HepG2 (cell line): ENCODE data around the gene CLASP1. TPM values are rescaled to one million over a fixed set of nuclear protein-coding genes. Genes with fewer than 3 reads are reported as not detected.

Experiments
- ASH2L ChIP-seq: fragments of 300-600, 200-600 bp; sonication (generic); IDR thresholded peaks from 2 replicates; pipeline ENCODE4 v1.7.0; 2017; ENCODE audit warnings: low read depth, mild to moderate bottlenecking, moderate library complexity, mixed read lengths, low read length; ENCODE audit not compliant: insufficient read length
- CBX2 ChIP-seq, 2 experiments: fragments of 200-600 bp in 1 of 2; sonication (generic); formaldehyde crosslinking in 1 of 2; IDR thresholded peaks; 2 replicates each; pipeline versions ENCODE4 v1.7.0 to v1.8.1; 2018 to 2022; ENCODE audit warnings: low read depth in 2 of 2, low read length in 1 of 2, mild to moderate bottlenecking in 1 of 2, missing genetic modification reagents in 1 of 2
- EZH2 ChIP-seq: conservative IDR thresholded peaks from 2 replicates; pipeline ENCODE4 v1.6.1; 2012; ENCODE audit warnings: mild to moderate bottlenecking, low read depth, low read length, moderate library complexity
- GABPA ChIP-seq, 2 experiments: IDR thresholded peaks; 2 replicates each; pipeline ENCODE4 v1.6.1; 2011 to 2016; ENCODE audit warnings: low read depth in 2 of 2, low read length in 1 of 2, missing biosample characterization in 1 of 2, missing genetic modification characterization in 1 of 2
- HMGXB3 ChIP-seq: sonication (generic); formaldehyde crosslinking; IDR thresholded peaks from 2 replicates; pipeline ENCODE4 v1.4.0; 2020; ENCODE audit warnings: missing genetic modification reagents, borderline replicate concordance
- IKZF5 ChIP-seq: IDR thresholded peaks from 2 replicates; pipeline ENCODE4 v1.6.1; 2018; ENCODE audit warnings: missing genetic modification reagents, mild to moderate bottlenecking, missing compliant biosample characterization
- PHF5A ChIP-seq: IDR thresholded peaks from one replicate; pipeline ENCODE4 v1.6.1; 2018; ENCODE audit warnings: low read depth, missing genetic modification reagents; ENCODE audit not compliant: unreplicated experiment
- POGK ChIP-seq: sonication (generic); formaldehyde crosslinking; conservative IDR thresholded peaks from 2 replicates; pipeline ENCODE4 v1.8.0; 2022; ENCODE audit warnings: mild to moderate bottlenecking, moderate library complexity, missing genetic modification reagents
- TARDBP ChIP-seq: sonication (generic); formaldehyde crosslinking; IDR thresholded peaks from 2 replicates; pipeline ENCODE4 v1.8.0; 2022; ENCODE audit warnings: mild to moderate bottlenecking, missing genetic modification reagents
- ZBTB21 ChIP-seq: sonication (generic); formaldehyde crosslinking; IDR thresholded peaks from 2 replicates; pipeline ENCODE4 v1.4.0; 2020; ENCODE audit warnings: missing genetic modification reagents
- ZBTB34 ChIP-seq: sonication (generic); formaldehyde crosslinking; IDR thresholded peaks from 2 replicates; pipeline ENCODE4 v1.8.0; 2022; ENCODE audit warnings: mild to moderate bottlenecking, missing genetic modification reagents
- ZEB1 ChIP-seq: IDR thresholded peaks from 2 replicates; pipeline ENCODE4 v1.6.1; 2012; ENCODE audit warnings: mild to moderate bottlenecking, low read depth, inconsistent platforms; ENCODE audit not compliant: insufficient replicate concordance
- ZNF512B ChIP-seq: sonication (generic); formaldehyde crosslinking; IDR thresholded peaks from 2 replicates; pipeline ENCODE4 v1.5.1; 2020; ENCODE audit warnings: missing genetic modification reagents, mild to moderate bottlenecking, borderline replicate concordance
- ZNF558 ChIP-seq: sonication (generic); formaldehyde crosslinking; IDR thresholded peaks from 2 replicates; pipeline ENCODE4 v1.9.0; 2022; ENCODE audit warnings: mild to moderate bottlenecking, missing genetic modification reagents, borderline replicate concordance
- ZNF644 ChIP-seq: IDR thresholded peaks from 2 replicates; pipeline ENCODE4 v1.6.1; 2016; ENCODE audit warnings: low read depth
- ZNF780A ChIP-seq: sonication (generic); formaldehyde crosslinking; IDR thresholded peaks from 2 replicates; pipeline ENCODE4 v1.8.0; 2022; ENCODE audit warnings: mild to moderate bottlenecking, missing genetic modification reagents, moderate library complexity
- ZNF891 ChIP-seq: sonication (generic); formaldehyde crosslinking; IDR thresholded peaks from 2 replicates; pipeline ENCODE4 v1.5.0; 2020; ENCODE audit warnings: mild to moderate bottlenecking, missing genetic modification reagents
- ZSCAN25 ChIP-seq: sonication (generic); formaldehyde crosslinking; IDR thresholded peaks from 2 replicates; pipeline ENCODE4 v1.8.0; 2022; ENCODE audit warnings: mild to moderate bottlenecking, missing genetic modification reagents
- polyA plus RNA-seq, 8 experiments: library from polyadenylated mRNA; depleted of rRNA in 3 of 8; stranded (reverse) in 7 of 8; unstranded in 1 of 8; fragments of >200 nt; fragmentation: Illumina TruSeq in 4 of 8; extraction: Trizol in 4 of 8; gene quantifications; 2 replicates each; pipeline versions ENCODE4 v1.2.1 to v1.2.3, GENCODE V29; 2011 to 2016; ENCODE audit warnings: low read depth in 4 of 8, missing spikeins in 1 of 8, mixed read lengths in 1 of 8; ENCODE audit not compliant: insufficient read depth in 1 of 8
- total RNA-seq, 5 experiments: library from RNA; depleted of rRNA; stranded (reverse); fragments of >200 nt; fragmentation: Illumina TruSeq; extraction: Trizol; gene quantifications; 2 replicates each; pipeline ENCODE4 v1.2.3, GENCODE V29; 2016; ENCODE audit warnings: low read depth in 1 of 5

CLASP1 gene
- total and polyA plus RNA-seq, 2 of the 13 experiments (the other 11 are each of a cell fraction or from before 2014, with no cell fraction given), result 11.7 to 47.9 TPM

- no peak for TF ChIP-seq HMGXB3 (CRISPR knock-in tag)
- TF ChIP-seq ZBTB34 (CRISPR knock-in tag), result no peak
- TF ChIP-seq ZNF780A, result no peak
- TF ChIP-seq IKZF5 (CRISPR knock-in tag), result 0 out of 2 replicates have a peak, but pooled peaks have one; percentile 55
- 0 out of 2 replicates have a peak, but pooled peaks have one; percentile 24 for TF ChIP-seq POGK (CRISPR knock-in tag)
- TF ChIP-seq ZNF512B, result no peak
- no peak for TF ChIP-seq ZEB1
- no peak for TF ChIP-seq ZBTB21 (CRISPR knock-in tag)
- TF ChIP-seq GABPA (IDR thresholded peaks at IDR 0.05; ENCODE audit: low read depth, low read length), result no peak
- TF ChIP-seq GABPA (CRISPR knock-in tag; IDR thresholded peaks at IDR 0.05; ENCODE audit: low read depth), result no peak
- no peak for TF ChIP-seq ZNF644
- TF ChIP-seq ZSCAN25 (CRISPR knock-in tag), result no peak
- TF ChIP-seq ZNF558 (CRISPR knock-in tag), result no peak
- no peak for TF ChIP-seq TARDBP (CRISPR knock-in tag)
- TF ChIP-seq CBX2 (IDR thresholded peaks at IDR 0.05; ENCODE audit: low read depth, low read length), result no peak
- TF ChIP-seq CBX2 (CRISPR knock-in tag; IDR thresholded peaks at IDR 0.05; ENCODE audit: low read depth), result no peak
- TF ChIP-seq EZH2, result no peak
- peak; percentile 40 for TF ChIP-seq PHF5A (CRISPR knock-in tag)
- TF ChIP-seq ASH2L, result no peak
- no peak for TF ChIP-seq ZNF891 (CRISPR knock-in tag)
Observed at GRCh38 chr2:121666042-121666441, 16.8 kb upstream of the CLASP1 start (continued).
